ENCODE results near the gene SLC25A13. TPM values are rescaled to one million over a fixed set of nuclear protein-coding genes. Genes with fewer than 3 reads are reported as not detected.
A peak's percentile ranks its signal among the peaks of the same experiment; 100 is the strongest.

Gene SLC25A13
- total RNA-seq, 1 donor from 2014 or later, result 44.0 TPM

- Histone ChIP-seq H3K4me3 (ENCODE audit: low read depth, low read length) (no peak overlapping the region), H3K36me3 (ENCODE audit: control insufficient read depth, insufficient read depth, low read length) (peaks cover 2% of the 10 kb centered on the region), H3K27me3 (ENCODE audit: control insufficient read depth, insufficient read depth, low read length) (no peaks in the 10 kb centered on the region)
- TF ChIP-seq CTCF (IDR thresholded peaks at IDR 0.05; ENCODE audit: insufficient read depth, low read length, poor library complexity, severe bottlenecking), result no peak
- DNase-seq (ENCODE audit: low read depth), result peak; percentile 79
Measured at GRCh38 chr7:96236198-96237039, 85.5 kb downstream of the SLC25A13 start.

- no peak for TF ChIP-seq CTCF (IDR thresholded peaks at IDR 0.05; ENCODE audit: insufficient read depth, low read length, poor library complexity, severe bottlenecking)
- peaks cover 2% of the 10 kb centered on the region for H3K36me3 ChIP-seq (ENCODE audit: control insufficient read depth, insufficient read depth, low read length)
- no peak for DNase-seq (ENCODE audit: low read depth)
- H3K27me3 ChIP-seq (ENCODE audit: control insufficient read depth, insufficient read depth, low read length), result no peaks in the 10 kb centered on the region
- no peak overlapping the region for H3K4me3 ChIP-seq (ENCODE audit: low read depth, low read length)
Measured at GRCh38 chr7:96235281-96235680, 86.6 kb downstream of the SLC25A13 start.

DNA sequence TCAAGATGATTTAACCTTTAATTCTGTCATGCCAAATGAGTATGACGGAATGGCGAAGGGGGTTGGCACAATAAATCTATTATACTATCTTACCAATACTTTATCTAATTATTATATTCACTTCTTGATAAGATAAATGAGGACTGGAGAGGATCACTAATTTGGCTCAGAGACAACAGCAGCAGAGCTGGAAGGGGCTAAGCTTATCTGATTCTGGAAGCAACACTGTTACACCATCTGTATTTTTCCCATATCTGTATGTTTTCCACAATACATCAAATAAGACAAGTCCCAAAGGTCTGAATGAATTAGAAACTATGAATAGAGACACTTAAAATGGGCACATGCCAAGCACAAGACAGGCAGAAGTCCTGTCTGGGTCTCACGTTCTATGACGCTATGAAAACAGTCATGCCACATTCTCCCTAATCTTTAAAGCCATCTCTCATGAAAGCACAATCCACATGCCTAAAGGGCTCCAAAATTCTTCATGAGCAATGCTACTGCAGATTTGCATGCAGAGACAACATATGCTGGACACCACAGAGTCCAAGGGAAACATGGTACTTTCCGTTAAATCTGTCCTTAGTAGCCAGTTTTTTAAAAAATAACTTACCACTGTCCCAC lies 88.3 kb downstream of the SLC25A13 start:
- no peak overlapping the region for H3K4me3 ChIP-seq (ENCODE audit: low read depth, low read length)
- TF ChIP-seq CTCF (IDR thresholded peaks at IDR 0.05; ENCODE audit: insufficient read depth, low read length, poor library complexity, severe bottlenecking), result no peak
- no peak for DNase-seq (ENCODE audit: low read depth)
- peaks cover 2% of the 10 kb centered on the region for H3K36me3 ChIP-seq (ENCODE audit: control insufficient read depth, insufficient read depth, low read length)
- no peaks in the 10 kb centered on the region for H3K27me3 ChIP-seq (ENCODE audit: control insufficient read depth, insufficient read depth, low read length)

DNA sequence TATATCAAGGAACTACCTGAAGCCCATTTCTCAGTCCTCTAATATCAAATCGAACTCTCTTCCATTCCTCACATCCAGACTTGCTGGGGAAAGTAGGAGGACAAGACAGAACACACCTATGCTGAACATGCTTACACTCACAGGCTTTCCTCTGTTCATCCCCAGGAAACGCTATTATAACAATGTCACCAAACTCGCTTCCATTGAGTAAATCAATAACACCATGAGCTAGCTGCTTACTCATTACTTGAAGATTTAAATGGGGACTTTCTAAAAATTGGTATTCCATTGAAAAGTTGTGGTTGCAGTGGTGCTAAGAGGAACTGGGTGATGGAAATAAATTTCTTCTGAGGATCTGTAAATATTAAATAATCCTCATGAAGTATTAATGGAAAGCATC lies 88.8 kb downstream of the SLC25A13 start:
- no peak for DNase-seq (ENCODE audit: low read depth)
- no peak for TF ChIP-seq CTCF (IDR thresholded peaks at IDR 0.05; ENCODE audit: insufficient read depth, low read length, poor library complexity, severe bottlenecking)
- no peak overlapping the region for H3K4me3 ChIP-seq (ENCODE audit: low read depth, low read length)
- no peaks in the 10 kb centered on the region for H3K27me3 ChIP-seq (ENCODE audit: control insufficient read depth, insufficient read depth, low read length)
- peaks cover 2% of the 10 kb centered on the region for H3K36me3 ChIP-seq (ENCODE audit: control insufficient read depth, insufficient read depth, low read length)

- Histone ChIP-seq H3K27me3 (ENCODE audit: control insufficient read depth, insufficient read depth, low read length) (no peaks in the 10 kb centered on the region), H3K36me3 (ENCODE audit: control insufficient read depth, insufficient read depth, low read length) (peaks cover under 1% of the 10 kb centered on the region), H3K4me3 (ENCODE audit: low read depth, low read length) (no peak overlapping the region)
- no peak for DNase-seq (ENCODE audit: low read depth)
- TF ChIP-seq CTCF (IDR thresholded peaks at IDR 0.05; ENCODE audit: insufficient read depth, low read length, poor library complexity, severe bottlenecking), result no peak
Measured at GRCh38 chr7:96228760-96229159, 93.1 kb downstream of the SLC25A13 start.
